Activated naive CD8-positive, alpha-beta T cell treated with anti-CD3 and anti-CD28 coated beads for 36 hours (primary cell): ENCODE measurements around the gene TMEM131. TPM values are rescaled to one million over a fixed set of nuclear protein-coding genes. Genes with fewer than 3 reads are reported as not detected.

Source experiments
- DNase-seq: peaks from one replicate; pipeline ENCODE4 v3.0.0; 2021
- H3K27ac Mint-ChIP-seq: one replicate; pipeline ENCODE4 v1.8.0; 2022; ENCODE audit warnings: mild to moderate bottlenecking, moderate library complexity, mixed read lengths
- H3K27me3 Mint-ChIP-seq: one replicate; pipeline ENCODE4 v1.8.0; 2022; ENCODE audit warnings: mild to moderate bottlenecking, mixed read lengths
- H3K36me3 Mint-ChIP-seq: one replicate; pipeline ENCODE4 v1.8.0; 2021; ENCODE audit warnings: mild to moderate bottlenecking, mixed read lengths
- H3K4me1 Mint-ChIP-seq: one replicate; pipeline ENCODE4 v1.8.0; 2021; ENCODE audit warnings: mixed read lengths
- H3K4me3 Mint-ChIP-seq: one replicate; pipeline ENCODE4 v1.8.0; 2022; ENCODE audit warnings: mild to moderate bottlenecking, moderate library complexity, mixed read lengths
- H3K9me3 Mint-ChIP-seq: one replicate; pipeline ENCODE4 v1.8.0; 2022; ENCODE audit warnings: mixed read lengths
- total RNA-seq, 2 experiments: library from RNA; stranded (reverse); gene quantifications; one replicate each; pipeline ENCODE4 v1.2.3, GENCODE V29; 2021

TMEM131 gene
- total RNA-seq, 2 experiments from 2014 or later = 25.2 to 27.9 TPM

- no peaks in the 10 kb centered on the region for H3K9me3 Mint-ChIP-seq
- no peak overlapping the region for H3K27ac Mint-ChIP-seq
- no peak for DNase-seq
- peaks cover 9% of the 10 kb centered on the region for H3K4me1 Mint-ChIP-seq
- H3K36me3 Mint-ChIP-seq = no peaks in the 10 kb centered on the region
- H3K27me3 Mint-ChIP-seq = no peaks in the 10 kb centered on the region
- H3K4me3 Mint-ChIP-seq = no peak overlapping the region
These were observed 10.6 kb upstream of the TMEM131 start for GRCh38 chr2:98006378-98006777.

DNA sequence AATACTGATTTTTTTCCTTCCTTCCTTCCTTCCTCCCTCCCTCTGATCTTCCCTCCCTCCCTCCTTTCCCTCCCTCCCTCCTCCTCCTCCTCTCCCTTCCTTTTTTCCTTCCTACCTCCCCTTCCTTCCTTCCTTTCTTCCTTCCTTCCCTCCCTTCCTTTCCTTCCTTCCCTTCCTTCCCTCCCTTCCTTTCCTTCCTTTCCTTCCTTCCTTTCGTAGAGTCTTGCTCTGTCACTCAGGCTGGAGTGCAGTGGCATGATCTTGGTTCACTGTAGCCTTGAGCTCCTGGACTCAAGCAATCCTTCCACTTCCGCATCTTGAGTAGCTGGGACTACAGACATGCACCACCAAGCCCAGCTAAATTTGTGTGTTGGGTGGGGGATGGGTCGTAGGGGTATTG lies 8.9 kb upstream of the TMEM131 start:
- Mint-ChIP-seq H3K27me3 (no peaks in the 10 kb centered on the region), H3K4me3 (no peak overlapping the region), H3K9me3 (no peaks in the 10 kb centered on the region), H3K27ac (peak overlapping the region; percentile 34), H3K4me1 (peaks cover under 1% of the 10 kb centered on the region), H3K36me3 (no peaks in the 10 kb centered on the region)
- no peak for DNase-seq

- no peaks in the 10 kb centered on the region for H3K27me3 Mint-ChIP-seq
- no peaks in the 10 kb centered on the region for H3K36me3 Mint-ChIP-seq
- H3K4me3 Mint-ChIP-seq = no peak overlapping the region
- H3K27ac Mint-ChIP-seq = no peak overlapping the region
- no peaks in the 10 kb centered on the region for H3K4me1 Mint-ChIP-seq
- no peak for DNase-seq
- H3K9me3 Mint-ChIP-seq = no peaks in the 10 kb centered on the region
These were observed 8.3 kb upstream of the TMEM131 start for GRCh38 chr2:98004047-98004446.

GRCh38 chr2:97999536-97999935 lies 3.8 kb upstream of the TMEM131 start:
- Mint-ChIP-seq H3K4me1 (peaks cover 3% of the 10 kb centered on the region), H3K4me3 (no peak overlapping the region), H3K9me3 (no peaks in the 10 kb centered on the region), H3K27ac (no peak overlapping the region), H3K36me3 (no peaks in the 10 kb centered on the region), H3K27me3 (no peaks in the 10 kb centered on the region)
- DNase-seq = no peak

DNA sequence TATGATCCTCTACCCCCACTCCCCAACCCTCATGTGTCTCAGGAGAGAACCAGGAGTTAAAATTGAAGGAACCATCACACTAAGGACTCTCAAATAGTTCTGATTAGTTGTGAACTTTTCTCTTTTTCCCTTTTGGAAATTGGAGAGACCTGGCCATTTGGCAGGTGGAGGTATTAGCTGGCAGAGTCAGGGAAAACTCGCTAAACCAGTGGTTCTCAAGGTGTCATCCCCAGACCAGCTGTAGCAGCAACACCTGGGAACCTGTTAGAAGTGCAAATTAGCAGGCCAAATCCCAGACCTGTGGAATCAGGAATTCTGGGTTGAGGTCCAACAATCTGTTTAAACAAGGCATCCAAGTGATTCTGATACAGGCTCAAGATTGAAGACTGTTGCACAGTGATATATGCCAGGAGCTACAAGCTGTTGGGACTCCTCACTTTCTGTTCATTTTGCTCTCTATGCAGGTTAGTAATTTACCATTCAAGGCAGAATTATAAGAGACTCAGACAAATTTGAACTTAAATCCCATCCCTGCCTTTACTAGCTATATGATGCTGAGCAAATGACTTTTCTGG lies 2.8 kb upstream of the TMEM131 start:
- H3K27ac Mint-ChIP-seq = no peak overlapping the region
- H3K36me3 Mint-ChIP-seq = no peaks in the 10 kb centered on the region
- peaks cover 11% of the 10 kb centered on the region for H3K4me1 Mint-ChIP-seq
- no peaks in the 10 kb centered on the region for H3K27me3 Mint-ChIP-seq
- no peaks in the 10 kb centered on the region for H3K9me3 Mint-ChIP-seq
- DNase-seq = no peak
- H3K4me3 Mint-ChIP-seq = no peak overlapping the region

GRCh38 chr2:97997784-97998392 lies 2.1 kb upstream of the TMEM131 start:
- peaks cover 16% of the 10 kb centered on the region for H3K4me1 Mint-ChIP-seq
- DNase-seq = no peak
- peaks cover 1% of the 10 kb centered on the region for H3K36me3 Mint-ChIP-seq
- no peak overlapping the region for H3K4me3 Mint-ChIP-seq
- no peaks in the 10 kb centered on the region for H3K27me3 Mint-ChIP-seq
- no peak overlapping the region for H3K27ac Mint-ChIP-seq
- no peaks in the 10 kb centered on the region for H3K9me3 Mint-ChIP-seq

DNA sequence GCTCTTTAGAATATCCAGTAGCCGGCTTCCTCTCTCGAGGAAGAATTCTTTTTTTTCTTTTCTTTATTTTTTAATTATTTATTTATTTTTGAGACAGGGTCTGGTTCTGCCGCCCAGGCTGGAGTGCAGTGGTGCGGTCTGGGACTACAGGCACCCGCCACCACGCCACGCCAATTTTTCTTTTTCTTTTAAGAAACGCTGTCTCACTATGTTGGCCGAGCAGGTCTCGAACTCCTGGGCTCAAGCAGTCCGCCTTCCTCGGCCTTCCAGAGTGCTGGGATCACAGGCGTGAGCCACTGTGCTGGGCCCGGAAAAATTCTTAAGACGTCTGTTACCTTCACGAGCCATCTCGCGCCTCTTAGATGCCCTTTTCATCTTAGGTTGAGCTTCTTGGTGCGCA lies 931 bp upstream of the TMEM131 start:
- DNase-seq = no peak
- Mint-ChIP-seq H3K27ac (peak overlapping the region; percentile 90), H3K36me3 (peaks cover 1% of the 10 kb centered on the region), H3K27me3 (no peaks in the 10 kb centered on the region), H3K9me3 (no peaks in the 10 kb centered on the region), H3K4me3 (peak overlapping the region; percentile 81), H3K4me1 (peaks cover 22% of the 10 kb centered on the region)

- peak; percentile 69 for DNase-seq
- Mint-ChIP-seq H3K4me1 (peaks cover 33% of the 10 kb centered on the region), H3K36me3 (peaks cover 1% of the 10 kb centered on the region), H3K27ac (peak overlapping the region; percentile 95), H3K4me3 (peak overlapping the region; percentile 97), H3K27me3 (no peaks in the 10 kb centered on the region), H3K9me3 (no peaks in the 10 kb centered on the region)
These were observed 568 bp downstream of the TMEM131 start for GRCh38 chr2:97995026-97995733.

GRCh38 chr2:97994476-97994875 lies 1.3 kb downstream of the TMEM131 start:
- no peak for DNase-seq
- Mint-ChIP-seq H3K27ac (peak overlapping the region; percentile 95), H3K4me3 (peak overlapping the region; percentile 97), H3K27me3 (no peaks in the 10 kb centered on the region), H3K9me3 (no peaks in the 10 kb centered on the region), H3K36me3 (peaks cover 1% of the 10 kb centered on the region), H3K4me1 (peaks cover 40% of the 10 kb centered on the region)

DNA sequence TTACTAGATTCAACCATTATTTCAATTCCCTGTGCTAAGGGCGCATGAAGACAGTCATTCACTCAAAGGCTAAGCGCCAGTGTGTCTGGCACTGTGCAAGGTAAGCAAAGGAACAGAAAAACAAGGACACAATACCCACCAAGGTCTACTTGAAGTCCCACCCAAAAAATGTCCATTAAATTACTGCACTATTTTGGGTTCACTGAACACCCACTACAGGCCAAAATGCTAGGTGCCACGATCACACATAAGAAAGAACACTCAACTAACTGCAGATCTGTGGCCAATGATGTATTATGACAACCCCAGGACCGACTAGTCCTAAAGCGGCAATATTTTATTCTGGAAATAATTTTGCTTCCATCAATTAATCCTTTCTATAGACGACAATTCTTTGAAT lies 1.8 kb downstream of the TMEM131 start:
- H3K4me1 Mint-ChIP-seq = peaks cover 40% of the 10 kb centered on the region
- no peaks in the 10 kb centered on the region for H3K27me3 Mint-ChIP-seq
- peak overlapping the region; percentile 97 for H3K4me3 Mint-ChIP-seq
- H3K36me3 Mint-ChIP-seq = peaks cover 1% of the 10 kb centered on the region
- no peak for DNase-seq
- H3K27ac Mint-ChIP-seq = no peak overlapping the region
- no peaks in the 10 kb centered on the region for H3K9me3 Mint-ChIP-seq

GRCh38 chr2:97992836-97993825 lies 2.6 kb downstream of the TMEM131 start:
- Mint-ChIP-seq H3K36me3 (peaks cover 8% of the 10 kb centered on the region), H3K9me3 (peaks cover 6% of the 10 kb centered on the region), H3K4me3 (peak overlapping the region; percentile 97), H3K27ac (no peak overlapping the region), H3K4me1 (peaks cover 41% of the 10 kb centered on the region), H3K27me3 (no peaks in the 10 kb centered on the region)
- DNase-seq = no peak

DNA sequence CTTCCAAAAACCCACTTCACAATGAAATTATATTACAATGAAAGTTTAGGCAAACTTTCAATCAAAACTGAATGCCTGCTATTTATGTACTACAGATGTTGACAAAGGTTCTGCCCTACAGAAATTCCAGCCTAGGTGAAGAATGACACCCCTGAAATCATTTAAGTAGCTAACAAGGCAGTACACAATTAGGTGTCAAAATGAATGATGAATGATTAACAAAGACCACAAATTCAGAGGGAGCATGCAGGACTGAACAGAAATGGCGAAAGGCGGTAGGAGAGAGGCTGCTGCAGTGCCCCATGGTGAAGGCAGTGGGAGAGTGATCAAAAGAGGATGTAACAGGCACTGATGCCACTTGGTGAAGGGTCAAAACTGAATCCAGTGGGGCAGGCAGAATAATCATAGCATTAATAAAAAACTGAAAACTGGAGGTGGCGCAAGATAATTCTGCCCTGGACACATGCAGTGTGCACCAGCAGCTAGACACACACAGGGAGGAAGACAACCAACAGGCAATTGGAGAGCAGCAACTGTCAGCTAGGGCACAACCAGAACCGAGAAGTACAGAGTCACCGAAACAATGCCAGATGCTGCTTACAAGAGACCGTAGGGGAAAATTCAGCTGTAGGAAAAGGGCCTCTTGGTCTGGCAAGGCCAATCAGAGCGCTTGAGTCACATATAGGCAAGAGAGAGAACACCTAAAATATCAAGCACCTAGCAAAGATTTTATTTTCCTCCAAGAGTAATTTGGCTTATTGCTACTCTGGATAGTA lies 4.5 kb downstream of the TMEM131 start:
- H3K4me3 Mint-ChIP-seq = no peak overlapping the region
- H3K36me3 Mint-ChIP-seq = peaks cover 19% of the 10 kb centered on the region
- H3K9me3 Mint-ChIP-seq = peaks cover 8% of the 10 kb centered on the region
- peaks cover 49% of the 10 kb centered on the region for H3K4me1 Mint-ChIP-seq
- no peak overlapping the region for H3K27ac Mint-ChIP-seq
- DNase-seq = no peak
- H3K27me3 Mint-ChIP-seq = no peaks in the 10 kb centered on the region

DNA sequence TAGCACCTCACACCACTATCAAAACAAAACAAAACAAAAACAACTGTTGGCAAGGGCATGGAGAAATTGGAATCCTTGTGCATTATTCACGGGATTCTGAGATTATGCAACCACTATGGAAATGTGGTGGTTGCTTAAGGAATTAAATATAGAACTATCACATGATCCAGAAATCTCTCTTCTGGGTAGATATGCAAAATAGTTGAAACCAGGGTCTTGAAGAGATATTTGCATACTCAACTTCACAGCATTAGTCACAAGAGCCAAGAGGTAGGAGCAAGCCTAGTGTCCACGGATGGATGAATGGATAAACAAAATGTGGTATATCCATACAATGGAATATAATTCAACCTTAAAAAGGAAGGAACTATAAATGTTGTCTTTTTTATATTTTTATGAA lies 7.0 kb downstream of the TMEM131 start:
- peaks cover 10% of the 10 kb centered on the region for H3K9me3 Mint-ChIP-seq
- H3K27me3 Mint-ChIP-seq = no peaks in the 10 kb centered on the region
- H3K27ac Mint-ChIP-seq = no peak overlapping the region
- H3K36me3 Mint-ChIP-seq = peaks cover 24% of the 10 kb centered on the region
- no peak overlapping the region for H3K4me3 Mint-ChIP-seq
- peaks cover 45% of the 10 kb centered on the region for H3K4me1 Mint-ChIP-seq
- DNase-seq = no peak

DNA sequence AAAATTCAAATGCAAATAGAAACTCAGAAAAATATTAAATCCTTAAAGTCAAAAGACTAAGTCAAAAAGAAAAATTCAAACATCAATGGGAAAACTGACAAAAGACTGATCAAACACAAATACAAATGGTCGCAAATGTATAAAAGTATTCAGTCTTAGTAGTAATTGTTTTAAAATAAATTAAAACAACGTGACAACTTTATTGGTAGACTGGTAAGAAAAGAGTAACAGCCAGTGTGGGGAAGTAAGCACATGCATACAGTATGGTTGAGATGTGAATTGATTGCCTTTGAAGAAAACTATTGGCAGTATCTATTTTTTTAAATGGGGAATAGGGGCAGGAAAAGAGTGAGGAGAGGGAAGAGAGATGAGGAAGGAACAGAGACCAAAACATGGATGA lies 9.8 kb downstream of the TMEM131 start:
- peaks cover 29% of the 10 kb centered on the region for H3K4me1 Mint-ChIP-seq
- H3K36me3 Mint-ChIP-seq = peaks cover 37% of the 10 kb centered on the region
- H3K27me3 Mint-ChIP-seq = no peaks in the 10 kb centered on the region
- H3K4me3 Mint-ChIP-seq = no peak overlapping the region
- no peak overlapping the region for H3K27ac Mint-ChIP-seq
- no peak for DNase-seq
- peaks cover 10% of the 10 kb centered on the region for H3K9me3 Mint-ChIP-seq
